ENCODE results near the gene TMCC3.
"Not testable (repeated sequence)": the region's sequence is repeated elsewhere in the genome, so short reads cannot be mapped to it uniquely, and the experiment has no call there.

Gene TMCC3

GRCh38 chr12:94597268-94597667, 53.1 kb downstream of the TMCC3 start:
- no peak overlapping the region for H3K4me3 ChIP-seq (ENCODE audit: control insufficient read depth, low read depth, low read length)
- no peak for TF ChIP-seq CTCF (IDR thresholded peaks at IDR 0.05; ENCODE audit: control insufficient read depth, insufficient read depth, low read depth, low read length, missing control alignments)
- DNase-seq (ENCODE audit: low read depth) = no peak

- no peak for DNase-seq (ENCODE audit: low read depth)
- H3K4me3 ChIP-seq (ENCODE audit: control insufficient read depth, low read depth, low read length) = no peak overlapping the region
- no peak for TF ChIP-seq CTCF (IDR thresholded peaks at IDR 0.05; ENCODE audit: control insufficient read depth, insufficient read depth, low read depth, low read length, missing control alignments)
These were observed 53.8 kb downstream of the TMCC3 start for GRCh38 chr12:94596596-94596995.

GRCh38 chr12:94595152-94595551, 55.2 kb downstream of the TMCC3 start:
- DNase-seq (ENCODE audit: low read depth) = no peak
- no peak for TF ChIP-seq CTCF (IDR thresholded peaks at IDR 0.05; ENCODE audit: control insufficient read depth, insufficient read depth, low read depth, low read length, missing control alignments)
- H3K4me3 ChIP-seq (ENCODE audit: control insufficient read depth, low read depth, low read length) = no peak overlapping the region

- no peak for DNase-seq (ENCODE audit: low read depth)
- H3K4me3 ChIP-seq (ENCODE audit: control insufficient read depth, low read depth, low read length) = no peak overlapping the region
- TF ChIP-seq CTCF (IDR thresholded peaks at IDR 0.05; ENCODE audit: control insufficient read depth, insufficient read depth, low read depth, low read length, missing control alignments) = no peak
These were observed 55.9 kb downstream of the TMCC3 start for GRCh38 chr12:94594443-94594825.

- no peak overlapping the region for H3K4me3 ChIP-seq (ENCODE audit: control insufficient read depth, low read depth, low read length)
- no peak for TF ChIP-seq CTCF (IDR thresholded peaks at IDR 0.05; ENCODE audit: control insufficient read depth, insufficient read depth, low read depth, low read length, missing control alignments)
- no peak for DNase-seq (ENCODE audit: low read depth)
These were observed 56.4 kb downstream of the TMCC3 start for GRCh38 chr12:94593822-94594442.

GRCh38 chr12:94592723-94593122, 57.6 kb downstream of the TMCC3 start:
- not testable (repeated sequence) for DNase-seq (ENCODE audit: low read depth); H3K4me3 ChIP-seq (ENCODE audit: control insufficient read depth, low read depth, low read length)

GRCh38 chr12:94592080-94592479, 58.3 kb downstream of the TMCC3 start:
- TF ChIP-seq CTCF (IDR thresholded peaks at IDR 0.05; ENCODE audit: control insufficient read depth, insufficient read depth, low read depth, low read length, missing control alignments) = no peak
- H3K4me3 ChIP-seq (ENCODE audit: control insufficient read depth, low read depth, low read length) = no peak overlapping the region
- DNase-seq (ENCODE audit: low read depth) = no peak
